HG02973 (cell line): ENCODE measurements around the gene ANKRD28.

Experiments used
- ATAC-seq: cut with Tn5 transposase; IDR thresholded peaks from one replicate; pipeline ENCODE4 v1.9.1; 2021; ENCODE audit warnings: moderate library complexity; ENCODE audit not compliant: unreplicated experiment

ANKRD28 gene

DNA sequence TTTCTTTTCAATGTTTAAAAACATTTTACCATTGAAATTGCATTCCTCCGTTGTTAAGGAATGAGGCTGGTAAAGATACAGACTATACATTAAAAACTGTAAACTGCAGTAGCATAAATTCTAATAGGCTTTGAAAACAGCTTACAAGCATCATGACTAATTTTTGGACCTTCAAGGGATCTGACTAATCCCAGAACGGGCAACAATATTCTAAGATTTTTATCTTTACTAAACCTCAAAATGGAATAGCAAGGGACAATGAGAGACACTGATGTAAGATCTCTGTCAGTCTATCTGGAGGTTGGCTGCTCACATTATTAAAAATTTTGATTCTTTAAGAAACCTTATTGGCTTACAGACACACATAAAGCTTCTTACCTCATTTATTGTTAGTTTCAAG lies 121.5 kb downstream of the ANKRD28 start:
- no peak for ATAC-seq

GRCh38 chr3:15673536-15673935 lies 124.2 kb downstream of the ANKRD28 start:
- no peak for ATAC-seq

DNA sequence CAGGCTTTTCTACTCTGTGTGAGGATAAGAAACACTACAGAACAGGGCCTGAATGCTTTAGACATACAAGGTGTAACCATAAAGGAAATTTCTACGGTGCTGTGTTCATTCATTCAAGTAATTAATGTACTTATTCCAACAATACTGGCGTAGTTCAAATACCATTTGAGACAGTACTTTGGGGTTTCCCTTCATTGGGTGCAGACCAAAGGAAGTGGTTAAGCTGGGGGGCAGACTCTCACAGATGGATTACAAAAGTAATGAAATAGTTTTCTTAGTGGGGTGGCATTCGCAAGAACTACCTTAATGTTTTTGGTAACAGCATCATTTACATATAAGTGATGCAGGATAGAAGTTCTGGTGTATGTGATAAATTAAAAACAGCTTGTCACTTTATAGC lies 130.3 kb downstream of the ANKRD28 start:
- no peak for ATAC-seq

GRCh38 chr3:15666277-15666676 lies 131.5 kb downstream of the ANKRD28 start:
- no peak for ATAC-seq

- no peak for ATAC-seq
These were observed 132.1 kb downstream of the ANKRD28 start for GRCh38 chr3:15665510-15666150.

DNA sequence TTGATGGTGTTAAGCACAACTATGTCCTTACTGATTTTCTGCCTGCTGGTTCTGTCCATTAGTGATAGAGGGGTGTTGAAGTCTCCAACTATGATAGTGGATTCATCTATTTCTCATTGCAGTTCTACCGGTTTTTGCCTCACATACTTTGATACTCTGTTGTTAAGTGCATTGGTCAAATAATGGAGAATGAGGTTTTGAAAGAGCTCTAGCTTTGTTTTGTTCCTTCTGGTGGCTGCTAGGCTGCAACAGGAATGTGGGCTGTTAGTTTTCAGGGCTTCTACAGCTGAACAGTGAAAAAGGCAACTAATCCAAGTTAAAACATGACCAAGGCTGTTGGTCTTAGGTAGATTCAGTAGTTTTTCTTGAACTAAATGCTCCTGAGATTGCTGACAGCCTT lies 133.6 kb downstream of the ANKRD28 start:
- no peak for ATAC-seq

DNA sequence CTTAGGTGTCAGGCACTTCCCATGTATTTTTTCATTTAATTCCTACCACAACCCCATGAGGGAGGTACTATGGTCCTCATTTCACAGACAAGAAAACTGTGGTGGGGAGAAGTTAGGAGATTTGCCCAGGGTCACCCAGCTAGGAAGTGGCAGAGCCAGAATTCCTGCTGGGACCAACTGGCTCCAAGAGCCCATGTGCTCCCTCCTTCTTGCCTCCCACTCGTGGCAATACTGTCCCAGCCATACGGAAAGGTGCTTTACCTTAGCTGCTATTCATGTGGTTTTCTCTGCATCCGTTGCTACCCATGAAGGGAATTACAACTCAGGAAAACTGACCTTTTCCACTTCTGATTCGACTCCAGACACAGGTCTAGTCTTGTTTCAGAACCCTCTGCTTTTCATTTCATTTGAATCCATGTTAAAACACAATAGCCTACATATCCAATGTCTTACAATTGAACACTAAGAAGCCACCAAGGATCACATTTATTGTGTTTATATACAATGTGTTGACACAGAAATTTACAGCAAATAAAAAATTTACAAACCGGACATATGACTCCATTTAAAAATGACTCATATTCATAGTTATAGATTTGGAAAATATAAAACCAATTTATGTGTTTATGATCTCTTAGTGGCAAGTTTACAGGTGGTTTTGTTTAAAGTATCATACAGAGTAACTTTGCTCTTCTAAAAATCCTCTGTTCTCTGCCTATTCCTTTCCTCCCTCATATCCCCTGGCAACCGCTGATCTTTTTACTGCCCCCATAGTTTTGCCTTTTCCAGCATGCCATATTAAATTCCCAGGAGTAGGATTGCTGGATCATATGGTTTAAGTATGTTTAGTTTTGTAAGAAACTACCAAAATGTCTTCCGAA lies 137.5 kb downstream of the ANKRD28 start:
- ATAC-seq = no peak

GRCh38 chr3:15659254-15659975 lies 138.4 kb downstream of the ANKRD28 start:
- ATAC-seq = no peak

DNA sequence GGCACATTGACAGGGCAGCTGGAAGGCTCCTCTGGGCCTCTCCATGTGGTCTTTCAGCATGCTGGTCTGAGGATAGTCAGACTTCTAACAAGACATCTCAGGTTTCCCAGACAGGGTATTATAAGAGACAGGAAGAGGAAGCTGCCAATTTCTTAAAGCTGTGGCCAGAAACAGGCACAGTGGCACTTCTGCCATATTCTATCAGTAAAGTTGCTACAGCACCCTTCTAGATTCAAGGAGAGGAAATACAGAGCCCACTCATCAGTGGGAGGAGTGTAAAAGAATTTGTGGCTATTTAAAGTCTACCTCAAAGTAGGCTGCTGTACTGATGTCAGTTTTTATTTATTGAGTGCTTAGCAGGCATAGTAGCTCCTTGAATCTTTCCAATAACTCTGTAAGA lies 140.8 kb downstream of the ANKRD28 start:
- no peak for ATAC-seq

- no peak for ATAC-seq
These were observed 141.4 kb downstream of the ANKRD28 start for GRCh38 chr3:15656342-15656741.

DNA sequence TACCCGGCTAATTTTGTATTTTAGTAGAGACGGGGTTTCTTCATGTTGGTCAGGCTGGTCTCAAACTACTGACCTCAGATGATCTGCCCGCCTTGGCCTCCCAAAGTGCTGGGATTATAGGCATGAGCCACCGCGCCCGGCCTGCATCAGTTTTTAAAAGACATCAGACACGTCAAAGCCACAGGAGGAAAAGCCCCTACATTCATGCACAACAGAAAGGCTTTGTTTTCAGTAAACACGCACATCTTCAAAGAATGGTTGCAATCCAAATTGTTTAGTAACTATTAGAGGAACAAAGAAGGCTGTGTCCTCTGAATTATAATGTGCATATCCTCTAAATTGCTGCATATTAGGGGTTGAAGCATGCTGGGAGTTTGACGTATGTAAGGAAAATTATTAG lies 142.9 kb downstream of the ANKRD28 start:
- ATAC-seq = no peak

GRCh38 chr3:15654127-15654526 lies 143.7 kb downstream of the ANKRD28 start:
- no peak for ATAC-seq

- ATAC-seq = no peak
These were observed 144.5 kb downstream of the ANKRD28 start for GRCh38 chr3:15653321-15653720.

GRCh38 chr3:15651396-15651795 lies 146.4 kb downstream of the ANKRD28 start:
- no peak for ATAC-seq

DNA sequence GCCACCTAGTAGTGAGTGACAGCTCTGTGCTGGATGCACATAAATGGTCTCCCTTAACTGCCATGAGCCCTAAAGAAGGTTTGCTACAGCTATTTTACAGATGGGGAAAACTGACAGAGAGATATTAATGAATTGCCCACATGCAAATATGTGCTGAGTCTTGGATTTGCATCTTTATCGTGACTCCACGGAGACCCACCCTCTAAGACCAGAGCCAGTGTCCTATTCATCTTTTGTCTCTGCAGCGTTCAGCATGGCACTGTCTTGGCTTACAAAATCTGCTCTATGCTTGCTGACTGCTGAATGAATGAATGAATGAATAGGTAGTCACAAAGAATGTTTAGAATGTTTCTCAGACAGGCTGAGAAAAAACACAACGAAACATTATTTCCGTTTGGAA lies 147.9 kb downstream of the ANKRD28 start:
- no peak for ATAC-seq

DNA sequence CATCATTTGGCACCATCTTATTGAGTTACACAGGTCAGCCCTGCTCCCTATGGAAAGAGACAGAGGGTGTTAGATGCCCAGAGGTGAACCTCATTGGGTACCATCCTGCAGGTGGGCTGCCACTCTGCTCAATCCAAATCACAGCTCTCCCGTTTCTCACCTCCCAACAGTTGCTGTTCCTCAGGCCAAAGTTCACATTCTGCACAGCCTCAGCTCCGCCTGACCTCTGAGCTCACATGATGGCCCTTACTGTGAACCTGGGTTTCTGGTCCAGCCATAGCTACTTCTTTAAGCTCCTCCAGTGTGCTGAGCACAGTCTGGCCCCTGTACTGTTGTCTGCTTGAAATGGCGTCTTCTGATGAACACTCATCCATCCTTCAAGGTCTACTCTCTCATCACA lies 148.4 kb downstream of the ANKRD28 start:
- ATAC-seq = no peak

- peak; percentile 93 for ATAC-seq
These were observed 150.1 kb downstream of the ANKRD28 start for GRCh38 chr3:15647611-15648167.

- ATAC-seq = no peak
These were observed 150.8 kb downstream of the ANKRD28 start for GRCh38 chr3:15646851-15647511.

GRCh38 chr3:15645740-15646501 lies 151.9 kb downstream of the ANKRD28 start:
- no peak for ATAC-seq

GRCh38 chr3:15645246-15645645 lies 152.5 kb downstream of the ANKRD28 start:
- ATAC-seq = no peak
